GM18870 (cell line): Measurements from ENCODE around the gene RBM47.
A peak's percentile ranks its signal among the peaks of the same experiment; 100 is the strongest.
"Not testable (repeated sequence)": the region's sequence is repeated elsewhere in the genome, so short reads cannot be mapped to it uniquely, and the experiment has no call there.

Experiments
- ATAC-seq: cut with Tn5 transposase; IDR thresholded peaks from one replicate; pipeline ENCODE4 v1.9.1; 2021; ENCODE audit warnings: moderate library complexity; ENCODE audit not compliant: unreplicated experiment

RBM47 gene

GRCh38 chr4:40564815-40565483 is 64.7 kb downstream of the RBM47 start:
- no peak for ATAC-seq

- ATAC-seq: no peak
Observed at GRCh38 chr4:40564004-40564403, 65.7 kb downstream of the RBM47 start.

GRCh38 chr4:40563401-40563800 is 66.3 kb downstream of the RBM47 start:
- no peak for ATAC-seq

- ATAC-seq: no peak
Observed at GRCh38 chr4:40562681-40563080, 67.0 kb downstream of the RBM47 start.

GRCh38 chr4:40562208-40562607 is 67.5 kb downstream of the RBM47 start:
- no peak for ATAC-seq

GRCh38 chr4:40561543-40562177 is 68.0 kb downstream of the RBM47 start:
- not testable (repeated sequence) for ATAC-seq

- ATAC-seq: peak; percentile 82
Observed at GRCh38 chr4:40559585-40560465, 69.8 kb downstream of the RBM47 start.

- ATAC-seq: no peak
Observed at GRCh38 chr4:40557736-40558135, 71.9 kb downstream of the RBM47 start.

GRCh38 chr4:40555176-40555900 is 74.3 kb downstream of the RBM47 start:
- no peak for ATAC-seq

- ATAC-seq: not testable (repeated sequence)
Observed at GRCh38 chr4:40554641-40555040, 75.0 kb downstream of the RBM47 start.

GRCh38 chr4:40553995-40554394 is 75.7 kb downstream of the RBM47 start:
- ATAC-seq: no peak

- ATAC-seq: no peak
Observed at GRCh38 chr4:40552536-40552935, 77.1 kb downstream of the RBM47 start.

- not testable (repeated sequence) for ATAC-seq
Observed at GRCh38 chr4:40551568-40552136, 78.0 kb downstream of the RBM47 start.

GRCh38 chr4:40550948-40551462 is 78.7 kb downstream of the RBM47 start:
- peak; percentile 75 for ATAC-seq

- no peak for ATAC-seq
Observed at GRCh38 chr4:40550196-40550595, 79.5 kb downstream of the RBM47 start.

GRCh38 chr4:40548256-40548655 is 81.4 kb downstream of the RBM47 start:
- ATAC-seq: no peak

GRCh38 chr4:40547789-40548132 is 81.9 kb downstream of the RBM47 start:
- no peak for ATAC-seq

GRCh38 chr4:40546969-40547788 is 82.5 kb downstream of the RBM47 start:
- no peak for ATAC-seq

- ATAC-seq: no peak
Observed at GRCh38 chr4:40546506-40546905, 83.2 kb downstream of the RBM47 start.

- ATAC-seq: not testable (repeated sequence)
Observed at GRCh38 chr4:40545487-40545886, 84.2 kb downstream of the RBM47 start.
